Ascending aorta (tissue), 2 donors: ENCODE results near the gene CBFA2T2. TPM values are rescaled to one million over a fixed set of nuclear protein-coding genes. Genes with fewer than 3 reads are reported as not detected.
"Not testable (repeated sequence)": the region's sequence is repeated elsewhere in the genome, so short reads cannot be mapped to it uniquely, and the experiment has no call there.

Experiments
- DNase-seq, 2 donors: peaks; one replicate each; pipeline ENCODE4 v3.0.0-alpha.2; 2019; ENCODE audit warnings: low spot score in 2 of 2
- H3K27ac ChIP-seq, 2 donors: fragments of 200-600 bp; sonication (generic); one replicate each; pipeline ENCODE4 v1.5.1; 2016 to 2017; ENCODE audit warnings: mild to moderate bottlenecking in 1 of 2
- H3K27me3 ChIP-seq: fragments of 200-600 bp; sonication (generic); one replicate; pipeline ENCODE4 v1.5.1; 2017
- H3K36me3 ChIP-seq, 2 donors: fragments of 200-600 bp; sonication (generic); one replicate each; pipeline ENCODE4 v1.5.1; 2016
- H3K4me1 ChIP-seq, 2 donors: fragments of 200-600 bp; sonication (generic); one replicate each; pipeline ENCODE4 v1.5.1; 2016 to 2017; ENCODE audit warnings: mild to moderate bottlenecking in 1 of 2
- H3K4me3 ChIP-seq, 2 donors: fragments of 200-600 bp; sonication (generic); one replicate each; pipeline ENCODE4 v1.5.1; 2016 to 2017; ENCODE audit warnings: mild to moderate bottlenecking in 1 of 2
- H3K9me3 ChIP-seq, 2 donors: fragments of 200-600 bp; sonication (generic); one replicate each; pipeline ENCODE4 v1.5.1; 2016
- intact Hi-C: fragments of 100-400 bp; cut with DNase I; formaldehyde crosslinking; loops from one replicate; pipeline ENCODE4 v1.15.1; 2023
- total RNA-seq: library from RNA; depleted of rRNA; stranded (reverse); fragments of >200 nt; gene quantifications from one replicate; pipeline ENCODE4 v1.1.0, GENCODE V29; 2016
- TF ChIP-seq, protein P1 (sequence below), 3 experiments: fragments of 200-600 bp in 2 of 3; fragments of 450-650 bp in 1 of 3; sonication (generic) in 2 of 3; IDR thresholded peaks; one replicate each; pipeline ENCODE4 v1.5.1; 2016 to 2019; ENCODE audit warnings: antibody characterized with exemption in 3 of 3, mild to moderate bottlenecking in 1 of 3, moderate library complexity in 1 of 3

Gene CBFA2T2
- total RNA-seq, 1 donor from 2014 or later, result 22.4 TPM

DNA sequence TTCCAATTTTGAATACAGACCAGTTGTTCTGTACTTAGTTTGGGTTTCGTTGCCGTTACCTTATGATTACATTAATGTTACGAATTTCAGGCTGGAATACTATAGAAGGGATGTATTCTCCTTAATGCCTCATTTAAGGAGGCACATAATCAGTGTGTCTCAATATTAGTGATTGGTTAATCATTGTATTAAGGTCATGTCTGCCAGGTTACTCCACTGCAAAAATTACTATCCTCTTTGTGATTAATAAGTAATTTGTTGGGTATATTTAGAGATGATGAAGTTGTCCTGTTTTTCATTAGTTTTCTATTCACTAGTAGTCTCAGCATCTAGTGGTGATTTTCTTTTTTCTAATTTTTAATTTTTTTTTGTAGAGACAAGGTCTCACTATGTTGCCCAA lies 66.3 kb downstream of the CBFA2T2 start:
- peak overlapping the region in 1 of 2 donors; percentile 27 for H3K27ac ChIP-seq
- H3K4me1 ChIP-seq, result peaks cover 0 to 10% of the 10 kb centered on the region in 2 donors

DNA sequence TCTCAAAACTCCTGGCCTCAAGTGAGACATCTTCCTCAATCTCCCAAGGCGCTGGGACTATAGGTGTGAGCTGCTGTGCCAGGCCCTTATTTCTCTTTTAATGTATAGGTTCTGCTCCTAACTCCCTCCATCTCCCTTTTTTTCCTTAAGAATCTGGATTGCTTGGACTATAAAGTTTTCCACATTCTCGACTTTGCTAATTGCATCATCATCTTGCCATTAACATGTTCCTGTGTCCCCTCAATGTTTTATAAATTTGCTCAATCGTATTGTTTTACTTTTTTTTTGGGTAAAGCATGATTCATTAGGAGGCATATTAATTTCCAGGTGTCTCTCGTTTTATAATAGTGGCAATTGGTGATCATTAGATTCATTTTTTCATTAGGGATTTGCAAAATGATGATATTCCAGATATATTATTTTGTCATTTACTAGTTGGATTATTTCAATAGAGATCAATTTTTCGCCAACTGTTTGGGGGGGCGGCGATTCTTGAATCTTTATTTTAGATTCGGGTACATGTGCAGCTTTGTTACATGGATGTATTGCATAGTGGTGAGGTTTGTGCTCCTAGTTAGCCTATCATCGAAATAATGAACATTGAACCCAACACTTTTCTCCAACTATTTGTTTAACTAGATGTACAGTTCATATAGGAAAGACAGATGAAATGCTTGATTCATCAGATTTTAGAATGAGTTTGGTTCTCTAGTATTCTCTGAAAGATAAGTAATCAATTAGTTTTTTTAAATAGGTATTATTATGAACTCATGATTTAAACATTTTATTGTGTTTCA lies 68.7 kb downstream of the CBFA2T2 start:
- no peak for DNase-seq
- no peaks in the 10 kb centered on the region for H3K27me3 ChIP-seq
- H3K9me3 ChIP-seq, result no peaks in the 10 kb centered on the region
- peaks cover 0 to 20% of the 10 kb centered on the region in 2 donors for H3K4me1 ChIP-seq
- no peak overlapping the region for H3K27ac ChIP-seq
- TF ChIP-seq, protein P1, sequence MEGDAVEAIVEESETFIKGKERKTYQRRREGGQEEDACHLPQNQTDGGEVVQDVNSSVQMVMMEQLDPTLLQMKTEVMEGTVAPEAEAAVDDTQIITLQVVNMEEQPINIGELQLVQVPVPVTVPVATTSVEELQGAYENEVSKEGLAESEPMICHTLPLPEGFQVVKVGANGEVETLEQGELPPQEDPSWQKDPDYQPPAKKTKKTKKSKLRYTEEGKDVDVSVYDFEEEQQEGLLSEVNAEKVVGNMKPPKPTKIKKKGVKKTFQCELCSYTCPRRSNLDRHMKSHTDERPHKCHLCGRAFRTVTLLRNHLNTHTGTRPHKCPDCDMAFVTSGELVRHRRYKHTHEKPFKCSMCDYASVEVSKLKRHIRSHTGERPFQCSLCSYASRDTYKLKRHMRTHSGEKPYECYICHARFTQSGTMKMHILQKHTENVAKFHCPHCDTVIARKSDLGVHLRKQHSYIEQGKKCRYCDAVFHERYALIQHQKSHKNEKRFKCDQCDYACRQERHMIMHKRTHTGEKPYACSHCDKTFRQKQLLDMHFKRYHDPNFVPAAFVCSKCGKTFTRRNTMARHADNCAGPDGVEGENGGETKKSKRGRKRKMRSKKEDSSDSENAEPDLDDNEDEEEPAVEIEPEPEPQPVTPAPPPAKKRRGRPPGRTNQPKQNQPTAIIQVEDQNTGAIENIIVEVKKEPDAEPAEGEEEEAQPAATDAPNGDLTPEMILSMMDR (IDR thresholded peaks at IDR 0.05), result no peak
- H3K36me3 ChIP-seq, result no peaks in the 10 kb centered on the region
- H3K4me3 ChIP-seq, result no peak overlapping the region
- intact Hi-C loops, result loop anchor here (5.0 kb wide), 1 partner anchor 66 kb away; the partner anchor contains the start of gene CBFA2T2

More for the DNA sequence above, 66.3 kb downstream of the CBFA2T2 start:
- intact Hi-C loops, result loop anchor here (5.0 kb wide), 1 partner anchor 64 kb away; the partner anchor contains the start of gene CBFA2T2
- Histone ChIP-seq H3K9me3 (no peaks in the 10 kb centered on the region), H3K27me3 (no peaks in the 10 kb centered on the region), H3K36me3 (no peaks in the 10 kb centered on the region), H3K4me3 (no peak overlapping the region)
- DNase-seq, result no peak
- TF ChIP-seq, protein P1 (IDR thresholded peaks at IDR 0.05), result no peak

GRCh38 chr20:33559212-33559611 lies 69.3 kb downstream of the CBFA2T2 start:
- Histone ChIP-seq H3K27me3 (no peaks in the 10 kb centered on the region), H3K4me1 (peaks cover 0 to 19% of the 10 kb centered on the region in 2 donors), H3K27ac (no peak overlapping the region), H3K36me3 (no peaks in the 10 kb centered on the region), H3K9me3 (no peaks in the 10 kb centered on the region), H3K4me3 (no peak overlapping the region)
- intact Hi-C loops, result loop anchor here (5.0 kb wide), 1 partner anchor 67 kb away; the partner anchor contains the start of gene CBFA2T2
- DNase-seq, result no peak
- TF ChIP-seq, protein P1 (IDR thresholded peaks at IDR 0.05), result no peak

DNA sequence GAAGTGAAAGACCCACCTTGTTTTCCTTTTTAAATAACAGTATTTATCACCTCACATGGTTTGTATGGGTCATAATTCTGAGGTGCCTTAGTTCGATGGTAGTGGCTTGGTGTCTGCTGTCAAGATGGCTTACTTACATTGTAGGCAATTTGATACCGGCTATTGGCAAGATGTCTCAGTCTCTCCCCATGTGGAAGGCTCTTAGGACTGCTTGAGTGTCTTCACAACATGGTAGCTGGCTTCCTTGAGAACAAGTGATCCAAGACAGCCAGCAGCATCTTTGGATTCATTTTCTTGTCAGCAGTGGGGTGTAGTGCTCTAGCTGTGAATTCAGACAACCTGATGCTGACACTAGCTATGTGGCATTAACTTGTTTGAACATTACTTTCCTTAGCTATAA lies 70.1 kb downstream of the CBFA2T2 start:
- Histone ChIP-seq H3K27ac (no peak overlapping the region), H3K4me1 (peaks cover 0 to 16% of the 10 kb centered on the region in 2 donors), H3K4me3 (no peak overlapping the region), H3K9me3 (no peaks in the 10 kb centered on the region), H3K36me3 (no peaks in the 10 kb centered on the region), H3K27me3 (no peaks in the 10 kb centered on the region)
- DNase-seq, result no peak
- intact Hi-C loops, result no loop called here
- TF ChIP-seq, protein P1 (IDR thresholded peaks at IDR 0.05), result no peak

- intact Hi-C loops, H3K36me3 ChIP-seq, H3K4me3 ChIP-seq, H3K27me3 ChIP-seq, H3K27ac ChIP-seq, DNase-seq, H3K9me3 ChIP-seq: not testable (repeated sequence)
- H3K4me1 ChIP-seq, result peaks cover 0 to 10% of the 10 kb centered on the region in 2 donors
Measured at GRCh38 chr20:33561053-33561452, 71.2 kb downstream of the CBFA2T2 start.
